Activated naive CD4-positive, alpha-beta T cell treated with anti-CD3 and anti-CD28 coated beads, Interleukin-2, amount 50 U/mL, for 16 hours (primary cell): ENCODE data around the gene CNTF.

Experiments used
- DNase-seq: peaks from one replicate; pipeline ENCODE4 v3.0.0-alpha.2; 2020

The CNTF gene

GRCh38 chr11:58647866-58648265 is 25.4 kb downstream of the CNTF start:
- no peak for DNase-seq

- DNase-seq = no peak
Measured at GRCh38 chr11:58649623-58650022, 27.2 kb downstream of the CNTF start.

GRCh38 chr11:58650496-58650895 is 28.0 kb downstream of the CNTF start:
- no peak for DNase-seq

GRCh38 chr11:58652726-58653280 is 30.3 kb downstream of the CNTF start:
- DNase-seq = no peak

DNA sequence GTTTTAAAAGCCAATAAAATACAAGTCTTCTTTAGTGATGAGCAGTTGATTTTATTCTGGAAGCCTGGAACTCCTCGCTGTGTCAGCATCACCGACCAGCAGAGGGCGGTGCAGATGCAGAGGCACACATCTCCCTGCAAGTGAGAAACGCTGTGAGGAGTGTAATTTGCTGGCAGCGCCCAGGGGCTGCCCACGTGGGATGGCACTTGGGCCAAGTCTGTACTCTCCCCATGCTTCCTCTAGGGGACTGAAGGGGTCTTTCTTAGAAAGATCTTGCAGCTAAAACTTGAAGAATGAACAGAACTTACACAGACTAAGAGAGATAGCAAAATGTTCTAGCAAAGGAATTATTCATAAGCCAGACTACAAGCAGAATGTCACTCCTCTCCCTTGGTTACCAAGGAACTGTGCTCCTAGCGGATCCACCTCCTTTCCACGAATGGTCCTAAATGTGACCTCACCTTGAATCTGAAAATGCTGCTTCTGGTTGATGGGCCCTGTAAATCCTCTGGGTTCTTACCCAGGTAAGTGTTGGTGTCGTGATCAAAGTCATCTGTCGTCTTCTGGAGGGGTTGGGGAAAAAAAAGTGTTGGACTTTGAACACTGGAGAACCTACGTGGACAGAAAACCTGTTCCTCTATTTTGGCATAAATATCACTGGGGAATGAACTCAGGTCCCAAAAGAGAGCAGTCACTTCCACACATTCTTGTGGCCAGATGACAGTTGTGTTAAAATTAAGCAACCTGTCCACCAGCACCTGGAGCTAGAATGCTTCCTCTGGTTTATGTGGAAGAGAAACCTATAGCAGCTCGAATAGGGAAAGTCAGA is 31.8 kb downstream of the CNTF start:
- DNase-seq = peak; percentile 83

DNA sequence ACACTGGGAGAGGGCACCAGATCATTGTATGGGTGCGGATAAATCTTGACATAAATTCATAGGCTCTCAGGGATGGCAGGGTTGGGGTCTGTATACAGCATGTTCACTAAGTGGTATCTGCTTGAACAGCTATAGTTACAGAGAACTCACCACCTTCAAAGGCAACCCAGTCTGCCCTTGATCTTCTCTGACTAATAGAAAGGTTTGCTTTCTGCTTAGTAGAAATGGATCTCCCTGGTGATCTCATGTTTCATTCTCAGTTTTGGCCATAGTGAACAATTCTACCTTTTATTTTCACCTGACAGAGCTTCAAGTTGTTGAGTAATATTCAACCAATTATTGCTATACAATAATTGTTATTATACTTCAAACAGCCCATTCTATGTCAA is 32.4 kb downstream of the CNTF start:
- DNase-seq = no peak

DNA sequence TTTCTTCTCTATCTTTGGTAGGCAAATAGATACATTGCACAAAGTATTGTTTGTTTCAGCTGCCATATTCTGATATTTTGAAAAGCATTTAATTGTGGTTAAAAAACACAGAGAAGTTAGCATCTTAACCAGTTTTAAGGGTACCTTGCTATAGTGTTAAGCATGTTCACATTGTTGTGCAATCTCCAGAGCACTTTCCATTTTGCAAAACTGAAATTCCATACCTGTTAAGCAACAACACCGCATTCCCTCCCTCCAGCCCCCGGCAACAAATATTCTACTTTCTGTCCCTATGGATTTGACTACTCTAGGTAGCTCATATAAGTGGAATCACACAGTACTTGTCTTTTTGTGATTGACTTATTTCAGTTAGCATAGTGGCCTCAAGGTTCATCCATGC is 33.9 kb downstream of the CNTF start:
- DNase-seq = no peak

GRCh38 chr11:58658623-58659022 is 36.2 kb downstream of the CNTF start:
- no peak for DNase-seq

DNA sequence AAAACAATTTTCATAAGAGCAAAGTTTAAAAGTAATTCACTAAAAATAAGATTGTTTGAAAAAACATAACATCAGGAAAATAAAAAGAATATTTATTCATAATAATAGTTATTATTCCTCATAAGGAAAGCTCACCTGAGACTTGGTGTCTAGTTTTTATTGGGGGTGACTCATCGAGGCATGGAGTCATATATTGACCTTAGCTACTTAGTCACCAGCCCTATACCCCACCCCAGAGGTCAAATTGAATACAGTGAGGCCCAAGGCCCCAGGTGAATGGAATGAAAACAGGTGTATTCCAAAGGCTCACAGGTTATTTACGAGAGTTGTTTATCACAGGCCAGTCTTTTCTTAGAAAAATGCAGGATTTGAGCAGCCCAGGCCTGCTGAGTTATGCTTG is 36.9 kb downstream of the CNTF start:
- DNase-seq = no peak

GRCh38 chr11:58659910-58660570 is 37.6 kb downstream of the CNTF start:
- no peak for DNase-seq

DNA sequence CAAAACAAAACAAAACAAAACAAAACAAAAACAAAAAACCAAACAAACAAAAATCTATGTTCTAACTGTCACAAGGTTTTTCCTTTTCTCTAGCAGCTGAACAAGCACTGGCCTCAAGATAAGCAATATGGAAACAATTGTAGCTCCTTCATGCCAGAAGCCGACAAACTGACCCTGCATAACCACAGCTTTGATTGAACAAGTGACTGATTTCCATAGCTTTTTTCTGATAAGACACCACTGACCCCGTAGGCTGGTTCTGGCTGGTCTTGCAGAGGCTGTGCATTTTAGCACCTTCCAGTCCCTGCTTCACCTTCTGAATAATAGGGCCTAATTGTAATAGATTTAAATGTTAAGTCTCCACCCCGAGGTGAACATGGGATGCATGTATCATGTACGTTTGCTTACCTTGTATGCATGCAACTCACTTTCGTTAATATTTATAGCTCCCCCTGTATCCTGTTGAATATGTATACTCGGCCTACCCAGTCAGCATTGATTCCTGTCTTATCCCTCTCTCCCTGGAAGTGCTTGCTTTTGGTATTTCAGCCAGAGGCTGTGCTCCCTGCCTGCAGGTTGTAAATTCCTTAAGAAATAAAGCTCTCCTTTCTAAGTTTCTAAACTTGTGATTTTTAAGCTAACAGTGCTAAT is 49.6 kb downstream of the CNTF start:
- DNase-seq = no peak

GRCh38 chr11:58674609-58675008 is 52.1 kb downstream of the CNTF start:
- DNase-seq = no peak
